ENCODE measurements around the gene WNT9B.

Gene WNT9B, protein sequence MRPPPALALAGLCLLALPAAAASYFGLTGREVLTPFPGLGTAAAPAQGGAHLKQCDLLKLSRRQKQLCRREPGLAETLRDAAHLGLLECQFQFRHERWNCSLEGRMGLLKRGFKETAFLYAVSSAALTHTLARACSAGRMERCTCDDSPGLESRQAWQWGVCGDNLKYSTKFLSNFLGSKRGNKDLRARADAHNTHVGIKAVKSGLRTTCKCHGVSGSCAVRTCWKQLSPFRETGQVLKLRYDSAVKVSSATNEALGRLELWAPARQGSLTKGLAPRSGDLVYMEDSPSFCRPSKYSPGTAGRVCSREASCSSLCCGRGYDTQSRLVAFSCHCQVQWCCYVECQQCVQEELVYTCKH

DNA sequence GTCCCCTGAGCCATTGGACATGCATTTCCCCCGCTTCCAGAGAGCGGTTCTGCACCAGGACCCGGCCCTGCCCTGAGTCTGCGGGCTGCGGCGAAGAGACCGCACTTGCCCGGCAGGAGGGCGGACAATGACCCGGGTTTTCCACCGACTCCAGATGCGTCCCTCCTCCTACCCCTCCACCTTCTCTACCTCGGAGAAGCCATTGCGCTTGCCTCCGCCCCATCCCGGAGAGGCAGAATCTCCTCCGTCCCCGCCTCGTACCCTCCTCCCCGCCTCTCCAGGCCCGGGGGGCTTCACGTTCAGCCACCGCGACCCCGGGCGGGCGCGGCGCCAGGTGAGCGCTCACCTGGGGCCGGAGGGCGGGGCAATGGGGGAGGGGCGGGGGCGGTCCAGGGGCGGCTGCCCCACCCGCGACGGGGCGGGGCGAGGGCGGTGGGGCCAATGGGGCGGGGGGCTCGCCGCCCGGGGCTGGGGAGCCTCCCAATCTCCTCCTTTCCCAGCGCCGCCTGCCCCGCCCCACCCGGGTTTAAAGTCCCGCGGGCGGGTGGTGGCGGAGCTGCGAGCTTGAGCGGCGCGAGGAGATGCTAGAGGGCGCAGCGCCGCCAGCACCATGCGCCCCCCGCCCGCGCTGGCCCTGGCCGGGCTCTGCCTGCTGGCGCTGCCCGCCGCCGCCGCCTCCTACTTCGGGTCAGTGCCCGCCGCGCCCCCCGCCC, at the start of gene WNT9B:
Gene WNT9B (plus strand): TSS at position 555 of the 713 bp plus-strand sequence. CDS start 56 bp downstream, at position 611.
- no peak for DNase-seq

GRCh38 chr17:46802800-46803199, 48.6 kb upstream of the WNT9B start:
- no peak for DNase-seq

GRCh38 chr17:46803544-46803943, 47.8 kb upstream of the WNT9B start:
- no peak for DNase-seq

- no peak for DNase-seq
Observed at GRCh38 chr17:46805771-46806170, 45.6 kb upstream of the WNT9B start.

GRCh38 chr17:46809110-46809571, 42.2 kb upstream of the WNT9B start:
- no peak for DNase-seq

GRCh38 chr17:46810837-46811236, 40.5 kb upstream of the WNT9B start:
- no peak for DNase-seq

- DNase-seq, result no peak
Observed at GRCh38 chr17:46811978-46812583, 39.3 kb upstream of the WNT9B start.

- no peak for DNase-seq
Observed at GRCh38 chr17:46812624-46813318, 38.6 kb upstream of the WNT9B start.

DNA sequence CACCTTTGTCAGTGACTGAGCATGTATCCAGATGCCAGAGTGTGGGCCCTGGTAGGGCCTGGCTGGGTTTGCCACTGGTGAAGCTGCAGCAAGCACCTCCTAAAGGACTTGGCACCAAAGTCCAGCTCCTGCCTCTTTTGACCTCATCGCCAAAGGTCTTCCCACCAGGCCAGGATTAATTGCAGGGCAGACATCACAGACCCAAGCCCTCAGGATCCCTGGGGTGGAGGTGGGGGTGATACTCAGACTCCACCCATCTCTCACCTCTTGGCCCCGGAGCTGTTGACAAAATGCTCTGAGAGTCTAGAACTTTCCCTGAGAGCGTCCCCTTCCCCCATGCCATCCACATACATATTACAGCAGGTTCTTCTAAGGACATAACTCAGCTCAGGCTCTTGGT, 37.5 kb upstream of the WNT9B start:
- DNase-seq, result no peak

GRCh38 chr17:46814446-46814845, 36.9 kb upstream of the WNT9B start:
- DNase-seq, result no peak

- DNase-seq, result no peak
Observed at GRCh38 chr17:46815474-46816353, 35.7 kb upstream of the WNT9B start.

GRCh38 chr17:46817151-46817900, 34.1 kb upstream of the WNT9B start:
- DNase-seq, result no peak

DNA sequence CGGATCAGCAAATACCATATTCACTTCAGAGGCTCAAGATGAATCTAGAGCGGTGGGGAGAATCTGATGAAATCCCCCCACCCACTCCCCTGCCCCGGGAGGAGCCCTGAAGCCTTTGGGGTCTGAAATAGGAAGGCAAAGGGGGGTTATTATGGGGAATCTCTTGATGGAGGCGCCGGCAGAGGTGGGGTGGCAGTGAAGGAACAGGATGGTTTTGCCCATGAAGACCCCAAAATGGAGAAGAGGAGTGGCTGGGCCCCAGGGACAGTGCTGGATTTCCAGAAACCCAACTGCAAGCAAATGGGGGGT, 33.5 kb upstream of the WNT9B start:
- DNase-seq, result no peak

GRCh38 chr17:46818316-46818928, 33.0 kb upstream of the WNT9B start, which contains the start of gene WNT3:
Gene WNT3 (minus strand): TSS chr17:46818692. CDS start chr17:46818597, 95 bp downstream.
- peak; percentile 42 for DNase-seq

GRCh38 chr17:46818929-46819859, 32.2 kb upstream of the WNT9B start:
- DNase-seq, result no peak

DNA sequence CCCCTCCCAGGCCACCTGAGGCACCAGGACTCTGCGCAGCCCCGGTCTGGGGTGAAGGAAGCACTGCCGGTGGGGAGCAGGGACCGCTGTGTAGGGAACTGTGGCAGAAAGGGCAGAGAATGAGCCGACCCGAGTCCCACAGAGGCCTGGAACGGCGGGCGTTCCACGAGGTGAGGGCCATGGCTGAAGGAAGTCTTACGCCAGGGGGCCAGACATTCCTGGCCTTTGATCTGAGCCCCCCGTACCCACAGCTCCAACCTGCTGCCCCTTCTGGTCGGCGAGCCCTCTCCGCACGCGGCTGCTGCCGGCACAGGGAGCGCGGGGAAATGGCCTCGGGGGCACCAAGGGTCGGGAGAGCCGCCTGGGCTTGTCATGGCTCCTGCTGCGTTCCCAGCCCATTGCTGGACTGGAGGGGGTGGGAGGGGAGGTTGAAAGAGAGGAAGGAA, 31.5 kb upstream of the WNT9B start:
- DNase-seq, result no peak

DNA sequence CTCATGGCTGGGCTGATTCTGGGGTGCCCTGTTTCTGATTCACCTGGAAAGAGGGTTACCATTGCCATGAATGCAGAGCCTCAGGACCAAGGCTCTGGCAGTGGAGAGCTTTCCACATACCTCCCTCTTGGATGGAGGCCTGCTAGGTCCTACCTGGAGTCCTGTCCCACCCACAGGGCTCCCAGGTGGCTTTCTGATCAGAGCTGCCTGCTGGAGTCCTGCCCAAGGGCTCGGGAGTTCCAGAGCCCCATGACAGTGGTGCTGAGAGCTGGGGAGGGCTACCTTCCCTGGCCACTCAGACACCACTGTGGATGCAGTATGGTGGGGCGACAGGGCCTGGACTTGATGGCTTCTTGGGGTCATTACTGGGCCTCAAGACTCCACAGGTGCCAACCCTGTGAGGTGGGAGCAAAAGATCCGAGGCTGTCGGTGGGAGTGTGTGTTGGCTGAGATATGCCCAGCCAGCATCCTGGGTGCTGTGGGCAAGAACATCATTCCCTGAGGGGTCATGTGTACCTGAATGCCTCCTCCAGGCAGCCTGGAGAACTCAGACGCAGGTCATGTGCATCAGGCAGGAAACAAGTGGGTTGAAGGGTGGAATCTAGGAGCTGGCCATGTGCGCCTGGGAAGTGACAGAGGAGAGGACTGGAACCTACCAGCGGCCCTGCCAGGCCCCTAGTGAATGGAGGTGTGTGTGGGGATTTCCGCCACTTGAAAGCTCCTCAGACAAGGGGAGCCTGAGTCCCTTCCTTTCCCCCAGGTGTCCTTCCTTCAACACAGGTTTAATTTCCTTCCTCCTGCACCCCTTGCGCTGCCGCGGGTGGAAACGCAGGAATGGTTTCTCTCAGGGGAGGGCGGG, 30.6 kb upstream of the WNT9B start:
- no peak for DNase-seq

GRCh38 chr17:46821482-46822387, 29.6 kb upstream of the WNT9B start:
- no peak for DNase-seq

Data from activated T-cell treated with anti-CD3 and anti-CD28 coated beads for 4 hours (primary cell).